GM21367 (cell line): ENCODE measurements around the gene NR3C2.

ENCODE experiments used
- ATAC-seq: cut with Tn5 transposase; IDR thresholded peaks from one replicate; pipeline ENCODE4 v1.9.1; 2021; ENCODE audit not compliant: unreplicated experiment

NR3C2 gene

GRCh38 chr4:148081267-148081666 lies 360.9 kb downstream of the NR3C2 start:
- ATAC-seq: no peak

DNA sequence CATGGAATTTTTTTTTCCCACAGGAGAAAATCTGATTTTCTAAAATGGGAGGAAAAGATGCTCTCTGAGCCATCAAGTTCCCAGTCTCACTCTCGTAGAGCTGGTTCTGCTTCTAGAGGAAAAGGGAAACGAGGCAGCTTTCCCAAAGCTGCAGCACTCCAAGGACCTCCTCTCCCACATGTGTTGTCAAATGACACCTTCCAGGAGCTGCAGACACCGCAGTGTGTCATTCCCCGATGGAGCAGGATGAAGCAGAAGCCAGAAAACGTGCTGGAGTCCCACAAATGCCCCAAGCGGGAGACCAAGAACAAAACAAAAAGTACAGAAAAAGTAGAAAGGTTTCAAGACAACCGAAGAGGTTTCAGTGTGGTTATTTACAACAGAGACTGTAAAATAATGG lies 362.3 kb downstream of the NR3C2 start:
- ATAC-seq: no peak

DNA sequence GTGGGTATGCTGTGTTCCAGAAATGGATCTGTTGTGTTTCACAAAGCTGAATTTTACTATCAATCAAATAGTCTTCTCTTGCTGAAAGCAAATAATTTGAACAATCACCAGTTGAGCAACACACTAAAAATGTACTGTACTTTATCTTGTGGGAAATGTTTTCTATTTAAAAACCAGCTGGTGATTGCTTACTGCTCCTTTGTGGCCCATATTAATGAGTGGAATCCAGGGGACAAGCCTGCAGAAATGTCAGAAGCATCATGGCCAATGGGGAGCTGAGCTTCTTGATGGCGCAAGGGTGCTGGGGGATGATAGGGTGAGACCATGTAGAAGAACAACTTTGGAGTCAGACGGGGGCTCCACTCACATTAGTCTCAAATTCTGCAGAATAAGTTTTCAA lies 364.2 kb downstream of the NR3C2 start:
- no peak for ATAC-seq

DNA sequence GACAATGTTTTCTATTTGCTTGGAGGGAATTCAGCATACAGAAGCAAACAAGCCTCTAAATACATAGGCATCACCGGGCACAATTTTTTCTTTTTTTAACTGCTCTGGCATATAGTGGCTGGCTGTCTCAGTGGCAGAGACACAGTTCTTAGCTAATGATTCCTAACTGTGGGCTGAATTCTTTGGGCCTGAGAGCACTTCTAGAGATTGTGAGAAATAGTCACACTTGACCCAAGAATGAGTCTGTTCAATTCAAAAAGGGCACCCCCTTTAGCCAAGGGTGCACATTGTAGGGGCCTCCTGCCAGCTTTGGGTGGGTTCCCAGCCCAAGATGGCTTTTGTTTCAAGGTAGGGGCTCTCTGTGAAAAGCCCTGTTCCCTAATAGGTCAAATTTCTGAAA lies 364.6 kb downstream of the NR3C2 start:
- ATAC-seq: no peak

- no peak for ATAC-seq
Measured at GRCh38 chr4:148076964-148077363, 365.2 kb downstream of the NR3C2 start.

DNA sequence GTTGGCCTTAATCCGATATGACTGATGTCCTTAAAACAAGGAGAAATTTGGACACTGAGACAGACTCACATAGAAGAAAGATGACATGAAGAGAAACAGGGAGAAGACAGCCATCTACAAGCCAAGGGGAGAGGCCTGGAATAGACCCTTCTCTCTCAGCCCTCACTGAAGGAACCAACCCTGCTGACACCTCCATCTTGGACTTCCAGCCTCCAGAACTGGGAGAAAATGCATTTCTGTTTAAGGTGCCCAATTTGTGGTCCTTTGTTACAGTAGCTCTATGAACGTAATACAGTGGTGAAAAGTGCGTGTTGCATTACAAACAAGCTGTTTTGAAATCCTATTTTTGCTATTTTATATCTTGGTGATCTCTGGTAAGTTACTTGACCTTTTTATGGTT lies 366.8 kb downstream of the NR3C2 start:
- no peak for ATAC-seq

- ATAC-seq: no peak
Measured at GRCh38 chr4:148074462-148074861, 367.8 kb downstream of the NR3C2 start.

DNA sequence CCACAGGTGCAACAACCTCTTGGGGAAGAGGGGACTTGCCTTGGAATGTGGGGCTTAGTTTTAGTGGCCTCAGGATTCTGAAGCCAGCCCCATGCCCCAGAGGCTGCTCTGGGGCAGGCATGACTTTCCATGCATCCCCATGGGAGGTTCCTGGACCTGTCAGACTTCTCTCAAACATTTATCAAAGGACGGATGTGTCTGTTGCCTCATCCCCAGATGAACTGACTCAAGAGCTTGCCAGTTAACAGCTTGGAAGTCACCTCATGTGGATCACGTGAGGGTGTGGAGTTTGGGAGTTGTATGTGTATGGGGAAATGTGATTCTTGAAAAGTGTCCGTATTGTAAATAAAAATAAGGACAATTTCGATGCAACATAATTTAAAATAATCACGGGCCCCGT lies 368.9 kb downstream of the NR3C2 start:
- no peak for ATAC-seq

- ATAC-seq: no peak
Measured at GRCh38 chr4:148072789-148073188, 369.4 kb downstream of the NR3C2 start.

DNA sequence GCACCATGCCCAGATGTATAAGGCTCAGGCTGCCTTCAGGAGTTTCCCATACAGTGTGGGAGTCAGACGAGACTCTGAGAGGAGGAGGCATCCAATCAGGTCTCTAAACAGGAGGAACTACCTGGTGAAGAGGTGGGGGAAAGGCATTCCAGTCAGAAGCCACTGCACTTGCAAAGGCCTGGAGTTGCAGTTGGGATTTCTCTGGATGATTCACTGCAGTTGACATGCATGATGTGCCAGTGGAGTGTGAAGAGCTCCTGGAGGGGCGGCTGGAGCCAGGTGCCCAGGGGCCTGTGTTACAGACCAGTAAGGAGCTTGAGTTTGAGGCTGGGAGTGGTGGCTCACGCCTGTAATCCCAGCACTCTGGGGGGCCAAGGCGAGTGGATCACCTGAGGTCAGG lies 371.2 kb downstream of the NR3C2 start:
- no peak for ATAC-seq

DNA sequence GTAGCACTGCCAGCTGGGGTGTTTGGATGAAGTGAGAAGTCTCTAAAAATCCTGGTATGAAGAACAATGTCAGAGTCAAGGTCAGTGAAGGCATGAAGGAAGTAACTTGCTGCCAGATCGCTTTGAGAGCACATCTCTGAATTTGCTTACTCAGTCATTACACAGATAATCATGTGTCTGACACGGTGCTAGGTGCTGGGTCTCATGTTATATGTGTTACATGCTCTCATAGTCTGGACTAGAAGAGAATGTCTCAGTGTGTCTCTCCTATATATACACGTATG lies 372.4 kb downstream of the NR3C2 start:
- no peak for ATAC-seq

GRCh38 chr4:148069086-148069894 lies 372.9 kb downstream of the NR3C2 start:
- ATAC-seq: no peak

DNA sequence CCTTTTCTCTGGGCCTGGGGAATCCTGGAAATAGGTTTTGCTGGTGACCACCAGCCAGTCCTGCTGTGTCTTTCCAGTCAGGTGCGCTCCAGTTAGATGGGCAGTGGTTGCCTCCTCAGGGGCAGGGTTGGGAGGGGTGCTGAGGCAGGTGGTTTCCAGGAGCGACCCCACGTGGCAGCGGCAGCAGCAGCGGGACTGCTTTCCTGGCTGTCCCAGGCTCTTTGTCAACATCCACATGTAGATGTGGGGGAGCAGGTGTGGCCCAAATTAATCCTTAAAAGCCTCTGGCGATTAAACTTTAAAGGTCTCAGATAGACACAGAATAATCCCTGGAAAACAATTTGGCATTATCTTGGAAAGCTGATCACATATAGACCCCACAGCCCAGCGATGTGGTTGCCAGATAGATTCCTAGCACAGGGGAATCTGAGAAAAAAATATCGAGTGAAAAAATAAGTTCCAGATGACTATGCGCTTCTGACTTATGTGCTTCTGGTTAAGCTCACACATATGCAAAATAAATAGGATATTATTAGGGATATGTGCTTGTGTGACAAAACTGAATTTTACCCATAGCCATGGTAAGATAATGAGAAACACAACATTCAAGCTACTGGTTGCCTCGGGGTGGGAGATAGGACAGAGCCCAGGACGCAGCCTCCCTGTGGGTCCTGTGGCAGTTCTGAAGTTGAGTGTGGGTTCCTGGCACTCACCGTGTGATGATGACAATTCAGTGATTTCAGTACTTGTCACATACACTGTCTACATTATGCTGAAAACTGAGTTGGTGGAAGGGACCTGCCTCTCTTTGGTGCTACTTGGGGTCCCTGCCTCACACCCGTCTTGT lies 373.9 kb downstream of the NR3C2 start:
- ATAC-seq: no peak

DNA sequence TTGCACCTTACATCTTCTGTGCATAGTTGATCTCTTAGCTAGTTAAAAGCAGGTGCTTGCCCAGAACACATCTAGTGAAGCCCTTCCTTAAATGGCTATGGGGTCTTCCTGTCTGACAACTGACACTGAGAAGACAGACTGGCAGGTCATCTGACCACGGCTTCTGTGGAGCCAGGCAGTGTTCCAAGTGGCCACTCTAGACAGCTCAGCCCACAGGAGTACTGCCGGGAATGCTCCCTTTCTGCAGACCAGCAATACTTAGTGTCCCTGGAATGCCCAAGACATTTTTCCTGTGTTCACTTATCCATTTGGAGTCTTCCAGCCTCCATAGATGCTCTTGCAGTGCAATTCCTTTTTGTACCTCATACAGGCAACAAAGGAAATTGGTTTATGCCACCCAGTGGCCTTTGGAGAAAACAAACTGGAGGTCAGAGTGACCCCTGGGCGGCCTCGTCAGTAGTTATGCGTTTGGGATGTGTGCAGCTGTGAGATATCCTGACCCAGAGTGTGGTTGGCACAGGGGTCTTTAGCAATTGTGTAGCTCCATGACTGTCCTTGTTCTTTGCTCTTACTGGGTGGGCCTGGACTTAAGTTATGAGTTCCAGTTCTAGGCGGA lies 374.8 kb downstream of the NR3C2 start:
- no peak for ATAC-seq

- ATAC-seq: no peak
Measured at GRCh38 chr4:148065075-148065474, 377.1 kb downstream of the NR3C2 start.

DNA sequence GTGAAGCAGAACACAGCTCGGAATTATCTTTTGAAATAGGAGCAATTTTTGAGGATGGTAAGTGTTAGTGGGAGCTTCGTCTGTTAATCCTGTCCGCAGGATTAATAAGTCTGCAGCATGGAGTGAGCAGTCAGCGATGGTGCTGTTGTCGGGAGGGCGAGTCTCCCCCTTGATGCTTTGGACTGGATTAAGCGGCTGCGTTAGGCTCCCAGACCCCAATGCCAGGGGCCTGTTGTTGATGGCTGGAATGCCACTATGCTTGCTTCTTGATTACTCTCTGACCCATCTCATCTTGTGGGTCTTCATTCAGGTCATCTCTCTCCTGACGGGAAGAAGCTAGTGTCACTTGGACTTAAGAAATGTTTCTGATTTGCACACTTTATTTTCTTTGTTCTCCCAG lies 377.8 kb downstream of the NR3C2 start:
- no peak for ATAC-seq

DNA sequence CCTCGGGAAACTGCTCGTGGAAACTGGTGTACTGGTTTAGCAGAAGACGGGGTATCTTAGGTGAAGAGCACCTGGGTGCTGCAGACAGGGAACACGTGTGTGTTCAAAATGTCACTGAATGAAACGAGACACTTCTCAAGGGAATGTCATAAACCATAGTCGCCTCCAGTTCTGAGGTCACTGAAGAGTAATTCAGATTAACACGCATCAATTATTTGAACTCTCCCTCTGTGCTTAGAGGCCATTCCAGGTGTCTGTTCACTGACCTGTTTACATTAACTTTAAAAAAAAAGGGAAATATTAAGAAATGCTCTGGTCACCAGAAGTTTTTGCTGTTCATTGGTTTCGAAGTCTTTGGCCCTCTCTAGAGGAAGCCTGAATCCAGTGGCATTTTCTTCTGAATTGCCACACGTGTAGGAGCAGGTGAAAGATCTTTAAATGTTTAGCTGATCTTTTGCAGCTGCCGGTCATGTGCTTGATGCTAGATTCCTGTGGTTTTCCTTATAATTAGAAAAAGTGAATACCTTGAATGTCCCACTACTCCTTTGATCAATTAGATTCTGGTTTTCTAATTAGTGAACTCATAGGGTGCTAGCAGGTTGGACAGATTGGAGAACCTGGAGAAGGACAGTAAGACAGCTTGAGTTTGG lies 379.8 kb downstream of the NR3C2 start:
- no peak for ATAC-seq

GRCh38 chr4:148061795-148062194 lies 380.4 kb downstream of the NR3C2 start:
- ATAC-seq: no peak

- no peak for ATAC-seq
Measured at GRCh38 chr4:148061141-148061481, 381.1 kb downstream of the NR3C2 start.

- ATAC-seq: no peak
Measured at GRCh38 chr4:148060264-148061140, 381.7 kb downstream of the NR3C2 start.
